Measurements from ENCODE around the gene WNT9B.
"Not testable (repeated sequence)": the region's sequence is repeated elsewhere in the genome, so short reads cannot be mapped to it uniquely, and the experiment has no call there.

Gene WNT9B

GRCh38 chr17:46916623-46917022 is 65.2 kb downstream of the WNT9B start:
- DNase-seq: no peak

DNA sequence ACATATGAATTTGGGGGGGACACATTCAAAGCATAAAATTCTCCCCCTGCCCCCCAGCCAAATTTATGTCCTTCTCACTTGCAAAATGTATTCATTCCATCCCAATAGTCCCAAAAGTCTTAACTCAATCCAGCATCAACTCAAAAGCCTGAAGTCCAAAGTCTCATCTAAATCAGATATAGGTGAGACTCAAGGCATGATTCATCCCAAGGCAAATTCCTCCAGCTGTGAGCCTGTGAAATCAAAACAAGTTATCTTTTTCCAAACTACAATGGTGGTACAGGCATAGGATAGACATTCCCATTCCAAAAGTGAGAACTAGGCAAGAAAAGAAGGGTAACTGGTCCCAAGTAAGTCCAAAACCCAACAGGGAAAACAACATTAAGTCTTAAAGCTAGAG is 65.7 kb downstream of the WNT9B start:
- DNase-seq: no peak

GRCh38 chr17:46917516-46917915 is 66.1 kb downstream of the WNT9B start:
- no peak for DNase-seq

- DNase-seq: not testable (repeated sequence)
These were observed 70.6 kb downstream of the WNT9B start for GRCh38 chr17:46921962-46922361.

DNA sequence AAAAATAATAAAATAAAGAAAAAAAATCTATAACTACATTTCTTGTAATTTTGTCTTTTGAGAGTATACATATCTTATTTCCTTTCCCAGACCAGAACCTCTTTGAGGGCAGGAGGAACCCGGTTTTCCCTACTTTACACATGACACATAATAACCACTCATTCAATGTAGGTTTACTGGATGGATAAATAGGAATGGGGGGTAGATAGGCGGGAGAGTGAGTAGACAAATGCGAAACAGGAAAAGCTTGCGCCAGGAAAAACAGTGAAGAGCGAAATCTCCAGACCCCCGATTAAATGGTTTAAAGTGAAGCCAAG is 71.1 kb downstream of the WNT9B start:
- no peak for DNase-seq

DNA sequence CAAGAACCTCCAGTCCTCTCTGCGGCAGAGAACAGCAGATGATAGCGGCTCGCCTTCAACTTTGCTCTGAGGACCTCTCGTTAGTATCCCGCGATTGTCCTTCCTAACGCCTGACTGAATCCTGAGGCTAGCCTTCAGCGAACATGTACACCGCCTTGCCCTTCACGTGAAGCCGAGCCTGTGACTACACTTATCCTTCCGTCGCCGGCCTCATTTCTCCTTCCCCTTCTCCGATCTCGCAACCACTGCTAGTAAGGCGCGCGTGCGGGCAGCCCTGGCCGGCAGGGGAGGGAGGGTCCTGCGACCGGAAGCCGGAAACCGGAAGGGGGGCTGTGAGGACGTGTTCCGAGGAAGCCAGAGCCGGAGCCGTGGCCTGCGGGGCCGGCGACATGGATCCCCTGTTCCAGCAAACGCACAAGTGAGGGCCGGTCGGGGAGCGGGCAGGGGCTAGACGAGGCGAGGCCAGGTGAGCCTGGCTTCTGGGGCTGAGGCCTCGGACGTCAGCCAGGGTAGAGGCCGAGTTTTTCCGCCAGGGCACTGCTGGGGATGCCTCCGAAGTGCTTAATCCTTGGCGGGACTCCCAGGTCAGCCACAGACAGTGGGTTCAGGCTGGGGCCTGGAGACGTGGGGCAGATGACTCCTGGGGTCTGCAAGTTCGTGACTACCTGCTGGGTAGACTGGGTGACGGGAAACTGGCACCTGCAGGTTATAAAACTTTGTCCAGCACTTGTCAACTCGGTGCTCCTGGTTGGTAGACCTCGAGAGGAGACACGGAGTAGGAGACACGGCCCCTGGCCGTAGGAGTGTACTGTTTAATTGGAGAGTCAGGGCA is 71.6 kb downstream of the WNT9B start, which contains the start of gene GOSR2:
Gene GOSR2 (plus strand): TSS at position 357 of the 832 bp plus-strand sequence. CDS start 33 bp downstream, at position 390.
- peak; percentile 75 for DNase-seq

GRCh38 chr17:46925185-46925868 is 73.9 kb downstream of the WNT9B start:
- DNase-seq: no peak

DNA sequence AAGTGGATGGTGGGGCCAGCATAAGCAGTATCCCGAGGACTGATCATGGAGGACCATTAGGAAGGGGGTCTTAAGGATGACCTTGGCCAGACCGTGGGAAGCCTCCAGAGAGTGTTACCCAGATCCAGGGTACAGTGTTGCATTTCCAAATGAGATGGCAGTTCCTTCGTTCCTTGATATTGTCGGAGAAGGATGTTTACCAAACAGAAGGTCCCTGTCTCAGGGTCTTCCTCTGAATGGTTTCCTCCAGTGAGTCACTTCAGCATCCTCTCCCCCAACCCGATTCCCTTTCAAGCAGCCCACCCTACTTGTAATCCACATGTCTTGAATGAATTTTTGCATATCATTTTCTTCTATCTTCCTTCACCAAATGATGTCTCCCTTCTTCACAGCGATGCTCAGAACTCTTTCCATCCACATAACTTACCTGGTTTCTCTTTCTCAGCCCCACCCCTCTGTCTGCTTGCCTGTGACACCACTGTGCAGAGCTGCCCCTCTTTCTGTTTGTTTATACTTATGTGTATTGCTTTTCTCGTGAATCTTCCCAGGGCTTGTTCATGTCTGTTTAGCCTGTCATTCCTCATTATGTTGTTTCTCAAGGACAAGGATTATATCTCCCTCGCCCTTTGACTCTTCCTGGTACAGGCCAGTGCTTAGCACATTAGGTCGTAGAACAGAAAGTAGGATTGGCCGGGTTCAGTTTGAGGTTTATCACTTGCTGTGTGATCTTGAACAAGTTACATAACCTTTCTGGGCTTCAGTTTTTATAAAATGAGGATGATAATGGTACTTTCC is 77.3 kb downstream of the WNT9B start:
- DNase-seq: no peak

DNA sequence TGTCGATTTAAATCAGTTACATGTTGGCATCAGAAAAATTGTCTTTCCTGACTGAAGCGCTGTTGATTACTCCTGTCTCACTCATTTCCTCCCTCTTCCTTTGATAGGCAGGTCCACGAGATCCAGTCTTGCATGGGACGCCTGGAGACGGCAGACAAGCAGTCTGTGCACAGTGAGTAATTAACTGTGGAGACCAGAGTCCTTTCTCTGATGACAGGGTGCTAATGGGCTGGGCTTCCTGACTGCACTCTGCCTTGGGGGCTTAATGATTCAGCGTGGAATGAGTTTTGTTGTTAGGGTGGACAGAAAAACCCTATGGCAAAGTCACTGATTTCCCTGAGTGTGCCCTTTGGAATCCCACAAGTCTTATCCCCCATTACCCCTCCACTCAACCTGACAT is 78.0 kb downstream of the WNT9B start:
- DNase-seq: peak; percentile 83

DNA sequence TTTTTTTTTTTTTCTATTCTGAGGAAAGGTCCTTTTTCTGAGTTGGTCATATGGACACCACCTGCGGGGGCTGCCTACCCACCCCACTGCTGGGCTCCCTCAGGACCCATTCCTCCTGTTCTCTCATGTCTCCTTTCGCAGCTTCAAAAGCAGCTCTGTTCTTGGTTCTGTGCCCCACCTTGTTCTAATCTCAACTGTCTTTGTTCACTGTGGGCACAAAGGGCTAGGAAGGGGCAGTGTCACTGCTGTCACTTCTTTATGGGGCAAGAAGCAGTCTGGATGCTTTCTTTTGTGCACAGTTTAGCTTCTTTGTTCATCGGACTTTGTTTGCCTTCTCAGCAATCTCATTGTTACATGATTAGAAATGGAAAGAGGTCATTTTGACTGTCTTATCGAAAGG is 78.7 kb downstream of the WNT9B start:
- no peak for DNase-seq

DNA sequence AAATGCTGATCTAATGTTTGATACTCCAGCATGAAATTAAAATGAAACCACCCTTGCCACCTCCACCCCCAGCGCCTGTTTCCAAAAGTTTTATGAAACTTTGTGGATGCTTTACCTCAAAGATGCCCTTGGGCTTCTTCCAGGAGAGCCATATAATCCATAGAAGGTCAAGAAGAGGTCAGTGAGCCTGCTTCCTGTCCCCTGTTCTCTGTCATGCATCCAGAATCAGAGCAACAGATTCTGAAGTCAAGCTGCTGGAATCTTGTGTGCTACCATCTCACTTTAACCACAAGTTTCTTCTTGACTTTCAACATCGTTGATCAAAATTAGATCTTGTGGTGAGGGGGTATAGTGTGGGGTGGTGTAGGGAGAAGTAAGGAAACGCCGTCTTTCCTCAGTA is 80.2 kb downstream of the WNT9B start:
- no peak for DNase-seq

DNA sequence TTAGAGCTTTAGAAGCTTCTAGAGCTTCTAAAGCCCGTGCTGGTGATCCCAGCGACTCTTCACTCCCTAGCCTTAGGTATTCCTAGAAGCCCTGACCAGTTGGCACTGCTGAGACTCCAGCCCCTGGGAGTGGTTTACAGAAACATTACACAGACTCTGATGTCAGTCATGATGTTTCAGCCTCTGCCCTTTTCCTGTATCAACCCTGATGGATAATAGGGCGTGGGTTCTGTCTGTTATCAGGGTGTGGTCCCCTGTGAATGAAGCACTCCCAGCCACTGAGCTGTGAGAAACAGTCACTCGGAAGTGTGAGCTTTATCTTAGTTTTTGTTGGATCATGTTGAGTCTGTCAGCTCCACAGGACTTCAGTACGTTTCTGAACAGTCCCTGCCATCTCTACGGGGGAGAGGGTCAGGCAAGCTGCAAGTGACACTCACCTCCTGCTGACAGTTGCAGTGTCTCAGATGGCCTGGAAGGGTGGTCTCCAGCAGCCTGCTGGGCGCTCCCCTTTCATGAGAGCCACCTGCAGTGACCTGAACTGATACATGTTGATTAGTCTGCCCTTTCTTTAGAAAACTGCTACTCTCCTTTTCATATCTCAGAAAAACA is 84.4 kb downstream of the WNT9B start:
- peak; percentile 90 for DNase-seq

Data from NCI-H226 (cell line).